Measurements from ENCODE around the gene CLDND2. TPM values are rescaled to one million over a fixed set of nuclear protein-coding genes. Genes with fewer than 3 reads are reported as not detected.

CLDND2 gene
- total RNA-seq, 1 experiment from 2014 or later: not detected

DNA sequence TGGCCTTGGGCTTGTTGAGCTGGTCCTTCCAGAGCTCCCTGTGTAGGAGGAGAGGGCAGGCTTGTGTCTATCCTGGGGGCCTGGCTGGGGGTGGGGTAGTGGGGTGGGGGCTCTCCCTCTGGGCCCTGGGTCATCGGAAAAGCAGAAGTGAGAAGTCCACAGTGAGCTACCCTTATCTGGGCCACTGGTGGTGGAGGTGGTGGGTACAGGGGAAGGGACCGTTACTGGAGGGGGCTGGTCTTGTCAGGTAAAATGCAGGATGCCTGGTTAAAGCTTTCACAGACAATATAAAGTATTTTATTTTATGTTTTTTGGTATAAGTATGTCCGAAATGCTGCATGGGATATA, 49.0 kb upstream of the CLDND2 start:
- TF ChIP-seq, protein P1, sequence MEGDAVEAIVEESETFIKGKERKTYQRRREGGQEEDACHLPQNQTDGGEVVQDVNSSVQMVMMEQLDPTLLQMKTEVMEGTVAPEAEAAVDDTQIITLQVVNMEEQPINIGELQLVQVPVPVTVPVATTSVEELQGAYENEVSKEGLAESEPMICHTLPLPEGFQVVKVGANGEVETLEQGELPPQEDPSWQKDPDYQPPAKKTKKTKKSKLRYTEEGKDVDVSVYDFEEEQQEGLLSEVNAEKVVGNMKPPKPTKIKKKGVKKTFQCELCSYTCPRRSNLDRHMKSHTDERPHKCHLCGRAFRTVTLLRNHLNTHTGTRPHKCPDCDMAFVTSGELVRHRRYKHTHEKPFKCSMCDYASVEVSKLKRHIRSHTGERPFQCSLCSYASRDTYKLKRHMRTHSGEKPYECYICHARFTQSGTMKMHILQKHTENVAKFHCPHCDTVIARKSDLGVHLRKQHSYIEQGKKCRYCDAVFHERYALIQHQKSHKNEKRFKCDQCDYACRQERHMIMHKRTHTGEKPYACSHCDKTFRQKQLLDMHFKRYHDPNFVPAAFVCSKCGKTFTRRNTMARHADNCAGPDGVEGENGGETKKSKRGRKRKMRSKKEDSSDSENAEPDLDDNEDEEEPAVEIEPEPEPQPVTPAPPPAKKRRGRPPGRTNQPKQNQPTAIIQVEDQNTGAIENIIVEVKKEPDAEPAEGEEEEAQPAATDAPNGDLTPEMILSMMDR (conservative IDR thresholded peaks at IDR 0.05): no peak
- no peak overlapping the region for H2BK5ac ChIP-seq (ENCODE audit: insufficient read length, low read length)

More for the DNA sequence above, 49.0 kb upstream of the CLDND2 start:
- no peaks in the 10 kb centered on the region for H3K79me1 ChIP-seq (ENCODE audit: insufficient read depth, low read depth, low read length, poor library complexity, severe bottlenecking)
- no peak overlapping the region for H2BK120ac ChIP-seq (ENCODE audit: low read depth, low read length, poor library complexity, severe bottlenecking)
- no peak overlapping the region for H3K14ac ChIP-seq (ENCODE audit: insufficient read depth, low read length)
- H3K9me3 ChIP-seq (ENCODE audit: control insufficient read depth, low read depth, low read length): no peaks in the 10 kb centered on the region
- H3K23ac ChIP-seq (ENCODE audit: insufficient read length, low read depth, low read length): no peak overlapping the region
- no peak overlapping the region for H2AFZ ChIP-seq (ENCODE audit: low read length)
- no peak overlapping the region for H3K56ac ChIP-seq (ENCODE audit: insufficient read length, low read depth, low read length)
- no peak for DNase-seq
- H4K8ac ChIP-seq (replicated peaks; ENCODE audit: insufficient read length, low read depth, low read length): no peak overlapping the region
- Mint-ChIP-seq H3K27me3 (ENCODE audit: low read depth) (peaks cover 28% of the 10 kb centered on the region), H3K9me3 (peaks cover 2% of the 10 kb centered on the region in 2 experiments; a peak in 2 of 5 replicates), H3K4me1 (peaks cover 7 to 18% of the 10 kb centered on the region in 2 experiments; a peak in 3 of 4 replicates), H3K4me3 (no peak overlapping the region), H3K27ac (no peak overlapping the region), H3K36me3 (ENCODE audit: insufficient read depth in 1 of 3, low read depth in 3 of 3) (peaks cover 0 to 16% (median 0%) of the 10 kb centered on the region in 3 experiments; a peak in 1 of 7 replicates)
- H4K91ac ChIP-seq (ENCODE audit: insufficient read length, low read depth, low read length): no peak overlapping the region
- H2BK20ac ChIP-seq (ENCODE audit: low read depth, low read length, poor library complexity, severe bottlenecking): no peak overlapping the region
- H3K9ac ChIP-seq (ENCODE audit: extremely low read depth, insufficient read length, low read length): no peak overlapping the region
- H3K27me3 ChIP-seq (ENCODE audit: insufficient read depth, low read length): no peaks in the 10 kb centered on the region; the same call in 1 of the 2 replicates
- no peak overlapping the region for H3K4me2 ChIP-seq (ENCODE audit: insufficient read depth, insufficient read length, low read length)
- no peak overlapping the region for H2BK12ac ChIP-seq (ENCODE audit: insufficient read length, low read depth, low read length)
- H4K5ac ChIP-seq (ENCODE audit: insufficient read length, low read depth, low read length): no peak overlapping the region
- no peak overlapping the region for H3K4ac ChIP-seq (ENCODE audit: low read depth, low read length)
- H2AK5ac ChIP-seq (ENCODE audit: insufficient read length, low read length): no peak overlapping the region
- H3T11ph ChIP-seq (ENCODE audit: low read length): no peak overlapping the region
- no peaks in the 10 kb centered on the region for H3K4me1 ChIP-seq (ENCODE audit: insufficient read depth, low read length)
- H3K27ac ChIP-seq (ENCODE audit: insufficient read length, low read depth, low read length): no peak overlapping the region
- peaks cover 6% of the 10 kb centered on the region for H3K23me2 ChIP-seq (ENCODE audit: insufficient read length, low read depth, low read length, poor library complexity, severe bottlenecking)
- no peak overlapping the region for H3K18ac ChIP-seq (ENCODE audit: insufficient read length, low read depth, low read length)
- no CpG with 5 or more reads among the region's 3 CpGs for WGBS (ENCODE audit: extremely low coverage, insufficient read length, low lambda C conversion rate)
- H4K20me1 ChIP-seq (ENCODE audit: control insufficient read depth, insufficient read depth, insufficient read length): no peaks in the 10 kb centered on the region
- no peak overlapping the region for H2BK15ac ChIP-seq (ENCODE audit: low read depth, low read length)
- H3K79me2 ChIP-seq (ENCODE audit: insufficient read depth, low read length): no peaks in the 10 kb centered on the region

All from H9 (cell line).